ENCODE data around the gene AANAT.

AANAT gene

DNA sequence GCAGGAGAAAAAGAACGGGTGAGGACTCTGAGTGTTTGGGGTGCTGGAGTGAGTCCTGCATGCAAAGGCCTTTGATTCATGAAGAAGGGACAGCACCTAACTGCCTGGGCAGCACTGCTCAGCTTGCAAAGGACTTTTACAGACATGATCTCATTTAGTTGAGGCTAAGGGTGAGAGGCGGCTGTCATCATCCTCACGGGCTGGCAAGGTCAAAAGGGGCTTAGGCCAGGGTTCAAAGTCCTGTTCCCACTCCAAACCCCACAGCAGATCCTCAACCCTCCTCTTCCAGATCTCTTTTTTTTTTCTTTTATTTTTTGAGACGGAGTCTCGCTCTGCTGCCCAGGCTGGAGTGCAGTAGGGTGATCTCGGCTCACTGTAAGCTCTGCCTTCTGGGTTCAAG is 29.1 kb downstream of the AANAT start:
- no peaks in the 10 kb centered on the region for H3K36me3 ChIP-seq (ENCODE audit: control insufficient read depth, insufficient read depth, low read length)
- H3K27me3 ChIP-seq (replicated peaks; ENCODE audit: control insufficient read depth, insufficient read depth, low read length, poor library complexity, severe bottlenecking) = no peaks in the 10 kb centered on the region
- H3K27ac ChIP-seq (ENCODE audit: insufficient read depth, low read length, poor library complexity, severe bottlenecking) = no peak overlapping the region
- peaks cover 41% of the 10 kb centered on the region for H3K4me1 ChIP-seq (ENCODE audit: control insufficient read depth, insufficient read depth, low read length, poor library complexity, severe bottlenecking)
- no peak for DNase-seq
- H3K4me3 ChIP-seq (ENCODE audit: insufficient read depth, low read depth, low read length, poor library complexity, severe bottlenecking) = no peak overlapping the region
- no peaks in the 10 kb centered on the region for H3K9me3 ChIP-seq (ENCODE audit: control insufficient read depth, low read length)

DNA sequence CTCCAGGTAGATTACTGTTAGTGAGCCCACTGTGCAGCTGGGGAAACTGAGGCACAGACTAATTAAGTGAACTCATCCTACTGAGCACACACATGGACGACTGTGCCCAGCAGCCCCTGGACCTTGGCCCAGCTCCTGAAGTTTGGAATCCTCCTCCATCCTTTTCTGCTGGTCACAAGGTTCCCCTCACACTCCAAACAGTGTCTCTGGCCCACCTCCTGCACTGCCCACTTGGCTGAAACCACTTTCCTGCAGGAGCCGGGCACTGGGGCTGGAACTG is 30.2 kb downstream of the AANAT start:
- no peak overlapping the region for H3K27ac ChIP-seq (ENCODE audit: insufficient read depth, low read length, poor library complexity, severe bottlenecking)
- peaks cover 45% of the 10 kb centered on the region for H3K4me1 ChIP-seq (ENCODE audit: control insufficient read depth, insufficient read depth, low read length, poor library complexity, severe bottlenecking)
- DNase-seq = no peak
- no peaks in the 10 kb centered on the region for H3K36me3 ChIP-seq (ENCODE audit: control insufficient read depth, insufficient read depth, low read length)
- no peaks in the 10 kb centered on the region for H3K9me3 ChIP-seq (ENCODE audit: control insufficient read depth, low read length)
- no peaks in the 10 kb centered on the region for H3K27me3 ChIP-seq (replicated peaks; ENCODE audit: control insufficient read depth, insufficient read depth, low read length, poor library complexity, severe bottlenecking)
- H3K4me3 ChIP-seq (ENCODE audit: insufficient read depth, low read depth, low read length, poor library complexity, severe bottlenecking) = no peak overlapping the region

GRCh38 chr17:76497979-76498875 is 30.8 kb downstream of the AANAT start:
- H3K9me3 ChIP-seq (ENCODE audit: control insufficient read depth, low read length) = no peaks in the 10 kb centered on the region
- peaks cover 39% of the 10 kb centered on the region for H3K4me1 ChIP-seq (ENCODE audit: control insufficient read depth, insufficient read depth, low read length, poor library complexity, severe bottlenecking)
- H3K4me3 ChIP-seq (ENCODE audit: insufficient read depth, low read depth, low read length, poor library complexity, severe bottlenecking) = no peak overlapping the region
- no peaks in the 10 kb centered on the region for H3K36me3 ChIP-seq (ENCODE audit: control insufficient read depth, insufficient read depth, low read length)
- no peak for DNase-seq
- H3K27ac ChIP-seq (ENCODE audit: insufficient read depth, low read length, poor library complexity, severe bottlenecking) = no peak overlapping the region
- no peaks in the 10 kb centered on the region for H3K27me3 ChIP-seq (replicated peaks; ENCODE audit: control insufficient read depth, insufficient read depth, low read length, poor library complexity, severe bottlenecking)

GRCh38 chr17:76498876-76499251 is 31.5 kb downstream of the AANAT start:
- H3K36me3 ChIP-seq (ENCODE audit: control insufficient read depth, insufficient read depth, low read length) = no peaks in the 10 kb centered on the region
- peaks cover 32% of the 10 kb centered on the region for H3K4me1 ChIP-seq (ENCODE audit: control insufficient read depth, insufficient read depth, low read length, poor library complexity, severe bottlenecking)
- no peak for DNase-seq
- no peak overlapping the region for H3K27ac ChIP-seq (ENCODE audit: insufficient read depth, low read length, poor library complexity, severe bottlenecking)
- H3K9me3 ChIP-seq (ENCODE audit: control insufficient read depth, low read length) = no peaks in the 10 kb centered on the region
- no peak overlapping the region for H3K4me3 ChIP-seq (ENCODE audit: insufficient read depth, low read depth, low read length, poor library complexity, severe bottlenecking)
- no peaks in the 10 kb centered on the region for H3K27me3 ChIP-seq (replicated peaks; ENCODE audit: control insufficient read depth, insufficient read depth, low read length, poor library complexity, severe bottlenecking)

DNA sequence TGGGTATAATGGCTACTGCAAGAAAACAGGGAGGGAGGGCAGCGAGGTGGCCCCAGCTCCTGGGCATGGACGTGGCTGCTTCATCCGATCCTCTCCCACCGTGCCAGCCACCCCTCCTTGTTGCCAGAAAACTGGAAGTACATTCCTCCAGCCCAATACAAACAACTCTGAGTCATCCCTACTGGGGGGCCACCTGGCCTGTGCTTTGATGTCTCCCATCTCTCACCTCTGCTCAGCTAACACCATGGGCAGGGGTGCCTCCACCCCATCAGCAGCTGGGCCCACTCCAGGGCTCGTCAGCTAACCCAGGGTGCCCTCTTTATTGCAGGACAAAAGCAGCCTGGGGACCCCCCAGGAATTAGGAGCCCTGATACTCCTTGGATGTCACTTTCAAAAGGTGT is 31.9 kb downstream of the AANAT start:
- no peaks in the 10 kb centered on the region for H3K9me3 ChIP-seq (ENCODE audit: control insufficient read depth, low read length)
- no peaks in the 10 kb centered on the region for H3K27me3 ChIP-seq (replicated peaks; ENCODE audit: control insufficient read depth, insufficient read depth, low read length, poor library complexity, severe bottlenecking)
- no peak for DNase-seq
- H3K4me1 ChIP-seq (ENCODE audit: control insufficient read depth, insufficient read depth, low read length, poor library complexity, severe bottlenecking) = peaks cover 28% of the 10 kb centered on the region
- no peak overlapping the region for H3K27ac ChIP-seq (ENCODE audit: insufficient read depth, low read length, poor library complexity, severe bottlenecking)
- no peaks in the 10 kb centered on the region for H3K36me3 ChIP-seq (ENCODE audit: control insufficient read depth, insufficient read depth, low read length)
- H3K4me3 ChIP-seq (ENCODE audit: insufficient read depth, low read depth, low read length, poor library complexity, severe bottlenecking) = no peak overlapping the region

GRCh38 chr17:76500074-76500746 is 32.8 kb downstream of the AANAT start:
- no peaks in the 10 kb centered on the region for H3K9me3 ChIP-seq (ENCODE audit: control insufficient read depth, low read length)
- H3K36me3 ChIP-seq (ENCODE audit: control insufficient read depth, insufficient read depth, low read length) = no peaks in the 10 kb centered on the region
- H3K27ac ChIP-seq (ENCODE audit: insufficient read depth, low read length, poor library complexity, severe bottlenecking) = peak overlapping the region; percentile 66
- H3K4me1 ChIP-seq (ENCODE audit: control insufficient read depth, insufficient read depth, low read length, poor library complexity, severe bottlenecking) = peaks cover 26% of the 10 kb centered on the region
- H3K4me3 ChIP-seq (ENCODE audit: insufficient read depth, low read depth, low read length, poor library complexity, severe bottlenecking) = peak overlapping the region; percentile 69
- no peaks in the 10 kb centered on the region for H3K27me3 ChIP-seq (replicated peaks; ENCODE audit: control insufficient read depth, insufficient read depth, low read length, poor library complexity, severe bottlenecking)
- no peak for DNase-seq

DNA sequence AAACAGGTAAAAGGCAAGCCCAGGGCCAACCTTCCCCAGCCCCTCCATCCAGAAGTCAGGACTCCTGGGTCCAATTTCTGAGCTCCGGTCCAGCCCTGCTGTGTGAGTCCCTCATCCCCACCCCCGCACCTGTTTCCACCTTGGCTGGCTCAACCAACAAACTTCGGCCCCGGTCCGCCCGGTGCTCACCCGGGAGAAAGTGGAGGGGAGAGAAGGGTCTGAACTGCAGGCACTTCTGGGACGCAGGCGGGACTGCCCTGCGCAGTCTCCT is 33.3 kb downstream of the AANAT start:
- peak overlapping the region; percentile 66 for H3K27ac ChIP-seq (ENCODE audit: insufficient read depth, low read length, poor library complexity, severe bottlenecking)

DNA sequence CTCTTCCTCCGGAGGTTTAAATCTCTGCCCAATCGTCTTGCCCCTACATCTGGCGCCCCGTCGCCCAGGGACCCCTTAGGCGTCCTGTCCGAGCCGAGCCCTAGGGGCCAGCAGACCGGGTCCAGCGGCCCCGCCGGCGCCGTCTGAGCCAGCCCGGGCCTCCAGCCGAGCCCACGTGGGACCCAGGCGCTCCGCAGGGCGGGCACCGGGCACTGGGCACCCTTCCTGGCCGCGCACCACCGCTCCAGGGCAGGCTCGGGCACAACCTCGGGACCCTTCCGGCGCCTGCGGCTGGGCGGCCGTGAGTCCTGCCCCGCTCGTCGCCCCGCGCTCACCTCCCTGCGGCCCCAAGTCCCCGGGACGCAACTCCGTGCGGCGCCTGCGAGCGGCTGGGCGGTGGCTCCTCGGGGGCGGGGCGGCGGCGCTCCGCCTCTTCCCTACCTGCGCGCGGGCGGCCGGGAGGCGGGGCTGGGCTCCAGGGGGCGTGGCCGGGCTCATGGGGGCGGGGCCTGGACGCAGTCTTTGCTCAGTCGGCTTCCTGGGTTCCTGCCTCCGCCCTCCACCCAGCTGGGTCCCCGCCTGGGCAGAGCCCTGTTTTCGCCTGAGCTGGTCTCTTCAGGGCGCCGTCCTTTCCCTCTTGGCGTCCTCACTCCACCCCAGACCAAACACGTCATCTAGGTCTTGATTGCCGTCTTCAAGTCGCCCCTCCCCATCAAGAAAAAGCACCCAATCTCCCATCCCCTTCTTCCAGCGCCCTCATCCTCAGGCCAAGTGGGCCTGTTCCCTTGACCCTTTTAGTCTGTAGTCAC is 33.8 kb downstream of the AANAT start, which contains the start of gene RHBDF2:
TSS of gene RHBDF2 (minus strand) at position 406 of the 809 bp plus-strand sequence. CDS start 19,899 bp downstream, outside the sequence.
- peaks cover 26% of the 10 kb centered on the region for H3K4me1 ChIP-seq (ENCODE audit: control insufficient read depth, insufficient read depth, low read length, poor library complexity, severe bottlenecking)

More for the DNA sequence above, 33.3 kb downstream of the AANAT start:
- DNase-seq = no peak
- no peaks in the 10 kb centered on the region for H3K9me3 ChIP-seq (ENCODE audit: control insufficient read depth, low read length)
- peaks cover 26% of the 10 kb centered on the region for H3K4me1 ChIP-seq (ENCODE audit: control insufficient read depth, insufficient read depth, low read length, poor library complexity, severe bottlenecking)
- peak overlapping the region; percentile 69 for H3K4me3 ChIP-seq (ENCODE audit: insufficient read depth, low read depth, low read length, poor library complexity, severe bottlenecking)
- no peaks in the 10 kb centered on the region for H3K27me3 ChIP-seq (replicated peaks; ENCODE audit: control insufficient read depth, insufficient read depth, low read length, poor library complexity, severe bottlenecking)
- no peaks in the 10 kb centered on the region for H3K36me3 ChIP-seq (ENCODE audit: control insufficient read depth, insufficient read depth, low read length)

DNA sequence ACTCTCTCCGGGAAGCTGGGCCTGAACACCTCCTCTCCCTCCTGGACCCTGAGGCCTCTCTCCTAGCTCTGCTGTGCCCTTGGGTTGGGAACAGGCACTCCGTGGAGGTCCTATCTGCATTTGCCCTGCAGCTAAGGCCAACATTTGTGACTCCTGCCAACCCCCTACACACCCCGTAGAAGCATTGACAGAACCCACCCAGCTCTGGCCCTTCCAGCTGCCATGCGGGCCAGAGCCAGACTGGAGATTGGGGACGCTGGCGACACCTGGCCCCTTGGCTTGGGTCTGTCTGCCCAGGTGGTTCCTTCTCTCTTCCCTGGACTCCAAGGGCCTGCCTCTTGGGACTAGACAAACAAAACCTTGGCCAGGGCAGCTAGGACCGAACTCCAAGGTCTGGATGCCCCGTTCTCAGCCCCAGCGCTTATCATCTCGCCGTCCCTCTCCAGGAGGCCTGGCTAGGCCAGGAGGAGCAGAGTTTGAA is 34.5 kb downstream of the AANAT start:
- no peaks in the 10 kb centered on the region for H3K9me3 ChIP-seq (ENCODE audit: control insufficient read depth, low read length)
- H3K4me1 ChIP-seq (ENCODE audit: control insufficient read depth, insufficient read depth, low read length, poor library complexity, severe bottlenecking) = peaks cover 30% of the 10 kb centered on the region
- H3K27me3 ChIP-seq (replicated peaks; ENCODE audit: control insufficient read depth, insufficient read depth, low read length, poor library complexity, severe bottlenecking) = no peaks in the 10 kb centered on the region
- H3K4me3 ChIP-seq (ENCODE audit: insufficient read depth, low read depth, low read length, poor library complexity, severe bottlenecking) = peak overlapping the region; percentile 31
- no peaks in the 10 kb centered on the region for H3K36me3 ChIP-seq (ENCODE audit: control insufficient read depth, insufficient read depth, low read length)
- H3K27ac ChIP-seq (ENCODE audit: insufficient read depth, low read length, poor library complexity, severe bottlenecking) = peak overlapping the region; percentile 66
- no peak for DNase-seq

More for the DNA sequence above, 33.8 kb downstream of the AANAT start, which contains the start of gene RHBDF2:
- peak; percentile 90 to 95 (median 92) for DNase-seq
- no peaks in the 10 kb centered on the region for H3K9me3 ChIP-seq (ENCODE audit: control insufficient read depth, low read length)
- H3K27me3 ChIP-seq (replicated peaks; ENCODE audit: control insufficient read depth, insufficient read depth, low read length, poor library complexity, severe bottlenecking) = no peaks in the 10 kb centered on the region
- H3K4me3 ChIP-seq (ENCODE audit: insufficient read depth, low read depth, low read length, poor library complexity, severe bottlenecking) = peak within 1 kb of the TSS; percentile 69
- H3K27ac ChIP-seq (ENCODE audit: insufficient read depth, low read length, poor library complexity, severe bottlenecking) = peak within 1 kb of the TSS; percentile 66
- H3K36me3 ChIP-seq (ENCODE audit: control insufficient read depth, insufficient read depth, low read length) = no peaks in the 10 kb centered on the region

Measured in effector memory CD4-positive, alpha-beta T cell (primary cell).